Measurements from ENCODE around the gene MAP3K6. TPM values are rescaled to one million over a fixed set of nuclear protein-coding genes. Genes with fewer than 3 reads are reported as not detected.
A peak's percentile ranks its signal among the peaks of the same experiment; 100 is the strongest.

Gene MAP3K6
- total RNA-seq, 4 donors from 2014 or later, result 31.1 to 64.3 (median 54.3) TPM

- no peak overlapping the region for H3K4me3 ChIP-seq
- 10% methylated on average over 2 of the region's 8 CpGs; no CpG with 5 or more reads in 1 of the 2 donors for WGBS, 2 donors (ENCODE audit: low coverage in 1 of 2)
- no peak for ATAC-seq
- peaks cover 44% of the 10 kb centered on the region for H3K27me3 ChIP-seq
- peaks cover 0 to 40% of the 10 kb centered on the region in 2 donors for H3K36me3 ChIP-seq
- H3K27ac ChIP-seq, result peak overlapping the region in 3 of 4 donors; percentile 27 to 57 (median 48)
- TF ChIP-seq EP300 (IDR thresholded peaks at IDR 0.05), result no peak
- no peak for TF ChIP-seq POLR2A (IDR thresholded peaks at IDR 0.05)
- TF ChIP-seq CTCF (IDR thresholded peaks at IDR 0.05), result no peak
- TF ChIP-seq POLR2AphosphoS5 (IDR thresholded peaks at IDR 0.05), result no peak
- H3K9me3 ChIP-seq, result no peaks in the 10 kb centered on the region
- H3K4me1 ChIP-seq, result peaks cover 0 to 31% (median 20%) of the 10 kb centered on the region in 3 donors
Measured at GRCh38 chr1:27351541-27352107, 15.1 kb downstream of the MAP3K6 start.

- peaks cover 0 to 33% of the 10 kb centered on the region in 2 donors for H3K36me3 ChIP-seq
- WGBS, 2 donors (ENCODE audit: low coverage in 1 of 2), result no CpG with 5 or more reads among the region's 62 CpGs
- peak overlapping the region in 3 of 4 donors; percentile 27 to 57 (median 48) for H3K27ac ChIP-seq
- peaks cover 46% of the 10 kb centered on the region for H3K27me3 ChIP-seq
- peak; percentile 50 for ATAC-seq
- TF ChIP-seq EP300 (IDR thresholded peaks at IDR 0.05) (no peak), CTCF (IDR thresholded peaks at IDR 0.05) (peak in 1 of 4 experiments; percentile 20), POLR2AphosphoS5 (IDR thresholded peaks at IDR 0.05) (peak; percentile 32), POLR2A (IDR thresholded peaks at IDR 0.05) (no peak)
- H3K4me1 ChIP-seq, result peaks cover 0 to 31% (median 20%) of the 10 kb centered on the region in 3 donors
- H3K9me3 ChIP-seq, result no peaks in the 10 kb centered on the region
- peak overlapping the region in 1 of 2 donors; percentile 53 for H3K4me3 ChIP-seq
Measured at GRCh38 chr1:27350663-27351540, 15.9 kb downstream of the MAP3K6 start.

- H3K36me3 ChIP-seq, result peaks cover 0 to 24% of the 10 kb centered on the region in 2 donors
- TF ChIP-seq EP300 (IDR thresholded peaks at IDR 0.05) (no peak), POLR2AphosphoS5 (IDR thresholded peaks at IDR 0.05) (peak; percentile 28)
- peaks cover 46% of the 10 kb centered on the region for H3K27me3 ChIP-seq
- no peaks in the 10 kb centered on the region for H3K9me3 ChIP-seq
- ATAC-seq, result peak; percentile 80
- peak overlapping the region in 1 of 4 donors; percentile 48 for H3K27ac ChIP-seq
- peak overlapping the region; percentile 26 to 53 for H3K4me3 ChIP-seq
- peaks cover 0 to 31% (median 20%) of the 10 kb centered on the region in 3 donors for H3K4me1 ChIP-seq
- WGBS, 2 donors (ENCODE audit: low coverage in 1 of 2), result 7% methylated on average over 22 of the region's 84 CpGs; no CpG with 5 or more reads in 1 of the 2 donors
Measured at GRCh38 chr1:27349784-27350662, 16.7 kb downstream of the MAP3K6 start.

GRCh38 chr1:27348861-27349783 is 17.6 kb downstream of the MAP3K6 start:
- 60 to 85% methylated on average over 4 to 5 of the region's 51 CpGs for WGBS, 2 donors (ENCODE audit: low coverage in 1 of 2)
- ATAC-seq, result peak; percentile 46
- peaks cover 0 to 15% of the 10 kb centered on the region in 2 donors for H3K36me3 ChIP-seq
- no peak for TF ChIP-seq POLR2AphosphoS5 (IDR thresholded peaks at IDR 0.05)
- peak in 1 of 4 experiments; percentile 24 for TF ChIP-seq CTCF (IDR thresholded peaks at IDR 0.05)
- no peak for TF ChIP-seq EP300 (IDR thresholded peaks at IDR 0.05)
- TF ChIP-seq POLR2A (IDR thresholded peaks at IDR 0.05), result no peak
- no peaks in the 10 kb centered on the region for H3K9me3 ChIP-seq
- H3K4me3 ChIP-seq, result peak overlapping the region; percentile 26 to 53
- H3K4me1 ChIP-seq, result peaks cover 0 to 31% (median 20%) of the 10 kb centered on the region in 3 donors
- H3K27ac ChIP-seq, result peak overlapping the region in 1 of 4 donors; percentile 2
- peaks cover 46% of the 10 kb centered on the region for H3K27me3 ChIP-seq
